HL-60/S4 treated with retinoic acid at 250 ng/mL for 4 days and 3 days (cell line): ENCODE results near the gene FAM50B.

Source experiments
- in situ Hi-C: fragments of 300-500 bp; cut with MboI; formaldehyde crosslinking; loops from 2 replicates; pipeline ENCODE4 v1.7.0; 2022; ENCODE audit warnings: low sequenced_read_pairs

FAM50B gene

DNA sequence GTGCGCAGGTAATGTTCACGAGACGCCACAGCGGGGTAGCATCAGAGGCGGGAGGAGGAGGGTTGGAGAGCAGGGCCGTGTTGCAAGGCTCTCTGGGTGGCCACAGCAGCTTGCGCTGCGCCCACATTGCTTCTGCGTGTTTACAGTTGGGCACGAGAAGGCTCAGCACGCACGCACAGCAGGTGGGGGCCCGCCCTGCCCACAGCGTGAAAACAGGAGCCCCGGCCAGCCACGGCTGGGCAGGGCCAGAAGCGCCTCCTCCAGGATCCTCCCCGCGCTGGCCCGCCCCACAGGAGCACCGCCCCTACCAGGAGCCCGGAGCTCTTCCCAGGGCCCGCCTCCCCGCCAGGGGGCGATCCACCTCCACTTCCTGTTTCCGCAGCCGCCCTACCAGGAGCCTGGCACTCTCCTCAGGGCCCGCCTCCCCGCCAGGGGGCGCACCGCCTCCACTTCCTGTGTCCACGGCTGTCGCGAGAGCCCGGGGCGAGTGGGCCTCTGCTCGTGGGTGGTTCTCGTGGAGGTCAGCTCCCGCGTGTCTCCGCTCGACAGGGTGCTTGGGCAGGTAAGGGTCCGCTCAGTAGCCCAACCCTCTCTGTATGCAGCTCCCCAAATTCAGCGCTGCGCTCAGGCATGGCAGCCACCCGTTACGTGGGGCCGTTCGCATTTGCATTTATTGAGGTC is at the start of gene FAM50B:
Gene FAM50B, plus strand, starts transcription at position 449 of the 681 bp plus-strand sequence. CDS start 439 bp downstream, outside the sequence.
- in situ Hi-C loops = no loop called here

DNA sequence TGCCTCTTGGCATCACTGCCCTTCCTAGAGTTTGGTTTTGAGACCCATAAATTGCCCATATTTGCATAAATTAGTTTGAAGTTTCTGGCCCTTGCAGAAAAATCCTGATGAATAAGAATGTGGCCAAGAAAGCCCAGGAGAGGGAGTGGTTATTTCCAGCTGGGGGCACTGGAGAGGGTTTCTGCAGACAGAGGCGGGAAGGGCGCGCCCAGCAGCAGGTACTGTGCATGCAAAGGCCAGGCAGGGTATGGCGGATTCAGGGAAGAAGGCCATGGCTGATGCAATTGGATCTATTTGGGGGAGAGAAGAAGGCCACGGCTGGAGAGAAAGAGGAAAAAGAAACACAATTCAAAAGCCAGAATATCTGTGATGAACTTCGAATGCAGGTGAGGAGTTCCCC is 49.5 kb upstream of the FAM50B start:
- in situ Hi-C loops = no loop called here

DNA sequence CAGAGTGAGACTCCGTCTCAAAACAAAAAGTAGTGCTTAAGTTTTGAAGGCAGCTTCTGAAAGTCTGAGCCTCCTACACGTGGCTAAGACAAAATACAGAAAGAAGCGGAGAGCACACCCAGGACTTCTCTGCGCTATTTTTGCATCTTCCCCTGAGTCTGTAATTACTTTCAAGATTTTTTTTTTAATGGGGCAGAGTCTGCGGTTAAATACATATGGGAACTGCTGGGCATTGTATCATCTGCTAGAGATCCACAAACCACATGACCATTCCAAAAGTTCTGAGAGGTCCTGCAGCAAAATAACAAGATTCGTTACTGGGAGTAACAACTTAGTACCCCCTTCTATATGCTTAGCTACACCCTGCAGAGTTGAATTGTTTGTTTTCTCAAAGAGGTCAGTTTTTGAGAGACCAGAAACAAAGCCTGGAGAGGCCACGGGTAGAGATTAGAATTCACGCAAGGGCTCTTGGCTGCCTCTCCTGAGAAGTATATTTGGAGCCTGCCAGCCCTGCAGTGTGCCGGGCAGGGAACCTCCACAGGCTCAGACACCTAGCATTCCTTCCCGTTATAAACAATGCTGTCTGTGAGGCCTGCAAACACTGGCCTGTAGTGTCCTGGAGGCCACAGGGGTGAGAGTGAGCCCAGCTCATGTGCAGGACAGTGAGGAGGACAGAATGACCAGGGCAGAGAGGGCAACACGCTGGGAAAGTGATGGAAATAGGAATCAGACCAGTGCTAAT is 48.2 kb upstream of the FAM50B start:
- in situ Hi-C loops = no loop called here

DNA sequence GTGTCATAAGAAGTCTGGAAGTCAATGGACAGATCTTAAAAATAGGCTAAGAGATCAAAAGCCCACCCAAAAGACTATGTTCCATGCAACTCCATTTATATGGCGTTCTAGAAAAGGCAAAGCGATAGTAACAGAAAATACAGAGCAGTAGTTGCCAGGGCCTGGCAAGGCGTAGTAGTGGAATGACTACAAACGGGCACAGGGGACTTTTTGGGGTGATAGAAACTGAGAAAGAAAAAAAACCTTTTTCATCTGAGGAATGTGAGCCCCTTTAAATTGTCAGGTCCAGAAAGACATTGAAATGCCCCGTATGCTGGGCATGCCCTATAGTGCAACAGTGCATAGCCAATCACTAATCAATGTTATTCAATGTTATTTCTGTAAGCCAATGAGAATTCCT is 47.2 kb upstream of the FAM50B start:
- in situ Hi-C loops = no loop called here

DNA sequence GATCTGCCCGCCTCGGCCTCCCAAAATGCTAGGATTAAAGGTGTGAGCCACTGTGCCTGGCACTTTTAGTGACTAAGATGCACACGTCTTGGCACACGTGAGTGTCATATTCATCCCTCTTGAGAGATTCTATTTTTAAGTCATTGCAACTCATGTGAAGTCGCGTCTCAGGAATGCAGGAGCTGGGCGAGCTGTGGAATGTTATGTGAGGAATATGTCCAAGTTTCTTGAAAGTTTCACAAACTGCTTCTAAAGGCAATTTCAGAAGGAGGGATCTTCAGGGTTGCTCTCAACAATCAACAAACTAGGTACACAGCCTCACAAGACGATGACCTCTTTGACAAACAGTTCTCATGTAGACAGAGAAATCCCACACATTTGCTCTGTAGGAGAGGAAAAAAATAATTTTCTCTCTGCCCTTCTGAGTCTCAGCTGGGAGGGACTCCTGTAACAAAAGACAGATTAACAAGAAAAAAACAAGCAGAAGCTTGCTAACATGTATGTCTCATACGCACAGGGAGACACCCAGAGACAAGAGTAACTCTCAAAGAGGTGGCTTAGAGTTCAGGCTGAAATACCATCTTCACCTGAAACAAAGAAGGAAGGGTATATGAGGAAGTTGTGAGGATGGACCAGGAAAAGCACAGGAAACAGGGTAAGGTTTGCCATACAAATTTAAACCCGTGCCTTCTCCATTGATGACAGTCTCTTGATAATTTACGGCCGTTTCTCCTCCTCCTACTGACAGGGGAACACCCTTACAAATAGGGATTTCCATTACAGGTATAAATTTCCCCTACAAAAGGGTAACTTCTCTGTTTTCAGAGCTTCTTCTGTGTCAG is 45.3 kb upstream of the FAM50B start:
- in situ Hi-C loops = no loop called here

DNA sequence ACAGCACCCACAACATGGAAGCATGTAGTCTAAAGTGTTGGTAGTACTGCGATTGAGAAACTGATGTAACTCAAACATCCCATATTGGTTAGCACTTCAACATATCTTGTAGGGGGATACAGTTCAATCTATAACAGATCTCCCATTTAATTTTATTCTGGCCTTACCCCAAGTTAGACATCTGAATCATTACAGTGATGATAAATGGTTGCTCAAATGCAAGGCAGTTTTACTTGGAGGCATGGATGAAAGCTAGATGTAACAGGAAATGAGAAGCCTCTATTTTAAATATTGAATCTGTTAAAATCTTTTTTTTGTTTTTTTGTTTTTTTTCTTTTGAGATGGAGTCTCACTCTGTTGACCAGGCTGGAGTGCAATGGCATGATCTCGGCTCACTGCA is 44.2 kb upstream of the FAM50B start:
- in situ Hi-C loops = no loop called here

DNA sequence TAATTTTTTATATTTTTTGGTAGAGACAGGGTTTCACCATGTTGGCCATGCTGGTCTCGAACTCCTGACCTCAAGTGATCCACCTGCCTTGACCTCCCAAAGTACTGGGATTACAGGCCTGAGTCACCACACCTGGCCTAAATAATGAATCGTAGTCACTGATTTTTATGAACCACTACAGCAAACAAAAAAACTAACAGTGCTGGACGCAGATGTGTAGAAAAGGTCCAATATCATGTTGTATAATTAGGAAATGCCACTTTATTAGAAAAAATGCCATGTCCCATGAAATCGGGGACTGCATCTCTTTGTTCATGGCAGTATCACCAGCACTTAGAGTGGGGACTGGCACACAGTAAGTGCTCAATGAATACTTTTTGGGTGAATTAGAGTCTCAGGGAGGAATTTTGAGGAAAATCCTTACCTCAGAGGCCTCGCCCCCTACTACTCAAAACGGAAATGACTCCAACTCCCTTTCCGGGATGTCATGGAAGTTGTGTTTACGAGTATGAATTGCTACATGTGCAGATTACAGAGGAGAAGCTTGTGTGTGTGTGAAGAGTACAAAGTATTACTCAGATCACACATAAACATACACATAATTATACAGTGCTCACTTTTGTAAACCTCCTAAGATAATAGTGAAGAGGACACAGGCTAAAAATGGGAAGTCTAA is 43.6 kb upstream of the FAM50B start:
- in situ Hi-C loops = no loop called here

GRCh38 chr6:3806169-3806922 is 42.8 kb upstream of the FAM50B start:
- in situ Hi-C loops = no loop called here

- in situ Hi-C loops = no loop called here
Observed at GRCh38 chr6:3808199-3808598, 41.0 kb upstream of the FAM50B start.

DNA sequence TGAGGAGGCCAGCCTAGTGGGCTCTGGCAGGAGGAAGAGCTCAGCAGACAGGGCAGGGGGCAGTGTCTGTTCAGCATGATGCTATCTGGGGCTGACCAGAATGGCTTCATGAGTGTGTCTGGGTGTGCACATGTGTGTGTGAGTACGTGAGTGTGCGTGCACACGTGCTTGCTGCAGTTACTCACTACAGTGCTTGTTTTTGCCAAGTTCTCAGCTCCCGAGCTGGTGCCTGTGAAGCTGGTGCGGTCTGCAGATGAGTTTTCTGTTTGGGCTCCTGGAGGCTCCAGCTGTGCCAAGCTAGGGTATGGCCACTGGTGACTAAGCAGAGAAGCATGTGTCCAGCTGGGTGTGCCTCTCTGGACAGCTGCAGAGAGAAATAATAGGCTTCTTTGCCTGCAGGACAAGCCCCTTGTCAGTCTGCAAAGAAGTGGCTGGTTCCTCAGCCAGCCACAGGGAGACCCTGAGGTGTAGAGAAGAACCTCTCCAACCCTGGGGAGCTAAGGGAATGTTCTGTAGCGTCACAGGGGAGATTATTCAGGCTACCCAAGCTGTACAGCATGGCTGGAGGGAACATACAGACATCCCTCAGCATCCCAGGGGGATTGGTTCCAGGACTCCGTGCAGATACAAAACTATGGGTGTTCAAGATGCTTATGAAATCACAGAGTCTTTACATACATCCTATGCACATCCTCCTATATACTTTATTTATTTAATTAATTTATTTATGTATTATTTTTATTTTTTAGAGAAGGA is 40.2 kb upstream of the FAM50B start:
- in situ Hi-C loops = no loop called here

- in situ Hi-C loops = no loop called here
Observed at GRCh38 chr6:3809515-3809891, 39.7 kb upstream of the FAM50B start.

DNA sequence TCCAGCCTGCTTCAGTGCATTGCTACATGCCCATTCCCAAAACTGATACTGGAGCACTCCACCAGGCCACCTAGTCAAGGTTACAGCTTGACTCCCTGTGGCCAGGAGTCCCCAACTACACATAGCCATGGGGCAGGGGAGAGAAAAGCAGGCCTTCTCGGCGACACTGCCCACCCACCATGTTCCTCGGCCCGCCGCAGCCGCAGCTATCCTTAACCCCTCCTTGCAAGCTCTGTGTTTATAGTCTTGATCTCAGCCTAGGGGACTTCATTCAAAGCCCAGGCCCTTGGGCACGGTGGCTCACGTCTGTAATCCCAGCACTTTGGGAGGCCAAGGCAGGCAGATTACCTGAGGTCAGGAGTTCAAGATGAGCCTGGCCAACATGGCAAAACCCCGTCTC is 39.2 kb upstream of the FAM50B start:
- in situ Hi-C loops = no loop called here

- in situ Hi-C loops = no loop called here
Observed at GRCh38 chr6:3811191-3811590, 38.0 kb upstream of the FAM50B start.

DNA sequence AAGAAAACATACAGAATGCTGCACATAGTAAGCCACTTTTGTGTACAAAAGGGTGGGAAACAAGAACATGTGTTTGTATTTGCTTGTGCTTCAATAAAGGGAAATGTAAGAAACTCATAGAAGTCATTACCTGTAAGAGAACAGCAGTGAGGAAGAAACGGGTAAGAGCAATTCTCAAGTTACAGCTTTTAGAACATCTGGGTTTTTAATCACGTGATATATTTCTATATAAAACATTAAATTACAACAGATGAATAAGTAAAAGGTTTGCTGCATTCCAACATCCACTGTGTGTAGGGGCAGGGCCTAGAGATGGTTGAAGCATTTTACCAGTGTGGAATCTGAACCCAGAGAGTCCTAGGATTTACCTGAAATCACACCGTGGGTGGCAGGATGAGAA is 36.6 kb upstream of the FAM50B start:
- in situ Hi-C loops = no loop called here

- in situ Hi-C loops = no loop called here
Observed at GRCh38 chr6:3813150-3813780, 35.9 kb upstream of the FAM50B start.

DNA sequence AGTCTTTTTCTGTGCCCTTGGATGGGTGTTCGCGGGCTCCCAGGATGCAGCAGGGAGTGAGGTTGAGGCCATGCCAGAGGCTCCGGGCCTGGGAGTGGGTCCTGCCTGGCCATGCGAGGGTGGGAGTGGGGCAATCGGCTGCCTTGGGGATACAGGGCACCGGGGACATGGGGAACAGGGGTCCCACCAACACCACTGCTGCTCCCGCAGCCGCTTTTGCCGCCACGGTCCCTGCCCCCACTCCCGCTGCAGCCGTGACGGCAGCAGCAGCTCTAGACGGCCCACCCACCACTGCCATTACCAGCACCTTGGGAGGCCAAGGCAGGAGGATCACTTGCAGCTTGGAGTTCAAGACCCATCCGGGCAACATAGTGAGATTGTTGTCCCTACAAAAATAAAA is 35.3 kb upstream of the FAM50B start:
- in situ Hi-C loops = no loop called here

- in situ Hi-C loops = no loop called here
Observed at GRCh38 chr6:3814539-3814938, 34.6 kb upstream of the FAM50B start.

GRCh38 chr6:3816251-3816650 is 32.9 kb upstream of the FAM50B start:
- in situ Hi-C loops = no loop called here
